Mucosa of descending colon (tissue), 3 donors: ENCODE data around the gene HSD11B2. TPM values are rescaled to one million over a fixed set of nuclear protein-coding genes. Genes with fewer than 3 reads are reported as not detected.
A peak's percentile ranks its signal among the peaks of the same experiment; 100 is the strongest.

Experiments
- ATAC-seq: fragments of 200-7000 bp; cut with Tn5 transposase; one replicate; pipeline ENCODE4 v1.9.1; 2020; ENCODE audit warnings: mild to moderate bottlenecking, moderate library complexity
- DNase-seq, 3 donors: peaks; one replicate each; pipeline ENCODE4 v3.0.0-alpha.2; 2020
- H3K36me3 ChIP-seq: fragments of 200-600 bp; one replicate; pipeline ENCODE4 v1.8.0; 2021; ENCODE audit warnings: low read depth, mild to moderate bottlenecking
- H3K4me1 ChIP-seq: fragments of 200-600 bp; one replicate; pipeline ENCODE4 v1.8.0; 2021; ENCODE audit warnings: low read depth, mild to moderate bottlenecking
- H3K4me3 ChIP-seq: fragments of 200-600 bp; one replicate; pipeline ENCODE4 v1.8.0; 2021; ENCODE audit warnings: mild to moderate bottlenecking
- H3K9me3 ChIP-seq: fragments of 200-600 bp; one replicate; pipeline ENCODE4 v1.8.0; 2021; ENCODE audit warnings: mild to moderate bottlenecking
- intact Hi-C, 2 donors: fragments of 100-400 bp; cut with DNase I in 1 of 2; cut with micrococcal nuclease in 1 of 2; formaldehyde crosslinking; loops; one replicate each; pipeline versions ENCODE4 v1.11.0 to v1.11.1; 2022; cut with DNase I, micrococcal nuclease
- total RNA-seq, 3 donors: library from RNA; stranded (reverse); fragmentation: NEBNext Ultra II Directional in 2 of 3; extraction: Animal tissue kit (Norgen Biotek cat#: 25700) in 2 of 3; gene quantifications; one replicate each; pipeline versions ENCODE4 v1.2.1 to v1.2.4, GENCODE V29; 2021 to 2023
- TF ChIP-seq, protein P1 (sequence below): fragments of 200-600 bp; IDR thresholded peaks from one replicate; pipeline ENCODE4 v1.8.0; 2022; ENCODE audit warnings: antibody characterized with exemption, mild to moderate bottlenecking
- donor health status: DM: no; HTN: no; CAD: no; lungs with moderate emphysema.
- donor health status: DM: no; HTN: no; CAD: no.
- donor health status: DM: no; HTN: yes; CAD: no.

HSD11B2 gene
- total RNA-seq, 3 donors from 2014 or later, result 322 to 765 (median 646) TPM

DNA sequence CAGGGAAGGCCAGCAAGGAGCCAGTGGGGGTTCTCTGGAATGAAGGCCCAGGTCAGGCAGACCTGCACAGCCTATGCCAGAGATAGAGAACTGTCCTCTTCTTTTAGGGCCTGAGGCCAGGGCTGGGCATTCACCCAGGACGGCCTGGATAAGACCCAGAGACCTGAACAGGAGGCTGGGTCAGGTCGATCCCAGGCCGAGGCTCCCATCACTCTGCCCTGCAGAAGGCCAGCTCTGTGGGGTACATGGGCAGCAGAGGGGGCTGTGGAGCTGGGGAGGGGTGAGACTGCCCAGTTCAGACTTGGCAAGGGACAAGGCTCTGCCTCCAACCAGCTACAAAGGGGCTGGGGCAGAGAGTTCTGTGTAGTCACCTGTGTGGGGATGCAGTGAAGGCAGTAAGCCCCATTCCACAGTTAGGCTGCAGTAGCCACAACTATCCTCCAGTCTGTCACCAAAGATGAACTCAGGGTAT lies 14.6 kb downstream of the HSD11B2 start:
- H3K4me1 ChIP-seq, result peaks cover 93% of the 10 kb centered on the region
- peak in 2 of 3 donors; percentile 5 to 49 for DNase-seq
- H3K4me3 ChIP-seq, result no peak overlapping the region
- no peaks in the 10 kb centered on the region for H3K9me3 ChIP-seq
- TF ChIP-seq, protein P1, sequence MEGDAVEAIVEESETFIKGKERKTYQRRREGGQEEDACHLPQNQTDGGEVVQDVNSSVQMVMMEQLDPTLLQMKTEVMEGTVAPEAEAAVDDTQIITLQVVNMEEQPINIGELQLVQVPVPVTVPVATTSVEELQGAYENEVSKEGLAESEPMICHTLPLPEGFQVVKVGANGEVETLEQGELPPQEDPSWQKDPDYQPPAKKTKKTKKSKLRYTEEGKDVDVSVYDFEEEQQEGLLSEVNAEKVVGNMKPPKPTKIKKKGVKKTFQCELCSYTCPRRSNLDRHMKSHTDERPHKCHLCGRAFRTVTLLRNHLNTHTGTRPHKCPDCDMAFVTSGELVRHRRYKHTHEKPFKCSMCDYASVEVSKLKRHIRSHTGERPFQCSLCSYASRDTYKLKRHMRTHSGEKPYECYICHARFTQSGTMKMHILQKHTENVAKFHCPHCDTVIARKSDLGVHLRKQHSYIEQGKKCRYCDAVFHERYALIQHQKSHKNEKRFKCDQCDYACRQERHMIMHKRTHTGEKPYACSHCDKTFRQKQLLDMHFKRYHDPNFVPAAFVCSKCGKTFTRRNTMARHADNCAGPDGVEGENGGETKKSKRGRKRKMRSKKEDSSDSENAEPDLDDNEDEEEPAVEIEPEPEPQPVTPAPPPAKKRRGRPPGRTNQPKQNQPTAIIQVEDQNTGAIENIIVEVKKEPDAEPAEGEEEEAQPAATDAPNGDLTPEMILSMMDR, result no peak
- intact Hi-C loops, result no loop called here
- ATAC-seq, result no peak
- no peaks in the 10 kb centered on the region for H3K36me3 ChIP-seq

DNA sequence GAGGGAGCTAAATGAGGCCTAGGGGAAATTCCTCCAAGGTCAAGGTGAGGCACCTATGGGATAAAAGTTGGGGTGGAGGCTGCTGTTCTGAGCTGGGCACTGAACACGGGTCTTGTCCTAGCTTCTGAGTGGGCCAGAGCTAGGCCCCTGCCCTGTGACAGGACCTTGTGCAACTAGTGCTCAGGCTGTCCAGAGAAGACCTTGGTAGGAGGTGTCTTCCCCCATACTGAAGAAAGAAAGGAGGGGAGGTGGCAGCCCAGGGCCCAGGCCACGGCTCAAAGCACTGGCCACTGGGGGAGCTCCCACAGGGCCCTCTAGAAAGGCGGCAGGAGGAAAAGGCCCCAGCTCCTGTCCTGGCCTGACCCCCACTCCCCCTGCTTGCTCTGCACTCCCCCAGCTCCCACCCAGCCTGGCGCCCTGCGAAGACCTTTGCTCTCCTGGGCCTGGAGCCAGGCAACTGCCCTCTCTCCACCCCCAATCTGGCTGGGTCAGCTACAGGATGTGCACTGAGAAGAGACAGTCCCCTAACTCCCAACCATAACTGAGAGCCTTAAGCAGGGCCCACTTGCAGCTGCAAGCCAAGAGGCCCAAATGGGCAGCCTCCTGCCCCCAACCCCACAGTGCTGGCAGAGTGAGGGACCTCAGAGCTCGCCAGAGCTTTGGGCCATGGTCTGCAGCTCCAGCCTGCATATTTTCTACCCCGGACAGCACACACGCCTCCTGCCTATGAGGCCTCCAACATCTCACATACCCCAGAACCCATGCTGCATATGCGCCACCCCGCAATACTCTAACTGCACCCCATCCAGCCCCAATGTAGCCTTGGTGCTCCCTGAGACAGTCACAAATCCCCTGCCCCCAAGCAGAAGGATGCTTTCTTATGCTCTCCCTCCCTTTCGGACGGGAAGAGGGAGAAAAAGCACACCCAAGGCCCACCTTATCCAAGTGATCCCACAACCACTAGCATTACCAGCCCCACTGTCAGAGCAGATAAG lies 15.3 kb downstream of the HSD11B2 start:
- DNase-seq, result peak; percentile 77 to 82 (median 80)
- H3K9me3 ChIP-seq, result no peaks in the 10 kb centered on the region
- H3K4me3 ChIP-seq, result no peak overlapping the region
- intact Hi-C loops, result no loop called here
- H3K36me3 ChIP-seq, result no peaks in the 10 kb centered on the region
- peak; percentile 10 for ATAC-seq
- TF ChIP-seq, protein P1, result no peak
- H3K4me1 ChIP-seq, result peaks cover 95% of the 10 kb centered on the region

- intact Hi-C loops, result no loop called here
- no peaks in the 10 kb centered on the region for H3K9me3 ChIP-seq
- TF ChIP-seq, protein P1, result no peak
- H3K4me3 ChIP-seq, result no peak overlapping the region
- DNase-seq, result no peak
- H3K4me1 ChIP-seq, result peaks cover 95% of the 10 kb centered on the region
- no peaks in the 10 kb centered on the region for H3K36me3 ChIP-seq
- no peak for ATAC-seq
Measured at GRCh38 chr16:67446968-67447507, 16.1 kb downstream of the HSD11B2 start.

- H3K9me3 ChIP-seq, result no peaks in the 10 kb centered on the region
- ATAC-seq (peak; percentile 54), DNase-seq (peak in 2 of 3 donors; percentile 82 to 85)
- no peaks in the 10 kb centered on the region for H3K36me3 ChIP-seq
- intact Hi-C loops, result no loop called here
- TF ChIP-seq, protein P1, result peak; percentile 17
- peaks cover 95% of the 10 kb centered on the region for H3K4me1 ChIP-seq
- no peak overlapping the region for H3K4me3 ChIP-seq
Measured at GRCh38 chr16:67447508-67448076, 16.7 kb downstream of the HSD11B2 start.

DNA sequence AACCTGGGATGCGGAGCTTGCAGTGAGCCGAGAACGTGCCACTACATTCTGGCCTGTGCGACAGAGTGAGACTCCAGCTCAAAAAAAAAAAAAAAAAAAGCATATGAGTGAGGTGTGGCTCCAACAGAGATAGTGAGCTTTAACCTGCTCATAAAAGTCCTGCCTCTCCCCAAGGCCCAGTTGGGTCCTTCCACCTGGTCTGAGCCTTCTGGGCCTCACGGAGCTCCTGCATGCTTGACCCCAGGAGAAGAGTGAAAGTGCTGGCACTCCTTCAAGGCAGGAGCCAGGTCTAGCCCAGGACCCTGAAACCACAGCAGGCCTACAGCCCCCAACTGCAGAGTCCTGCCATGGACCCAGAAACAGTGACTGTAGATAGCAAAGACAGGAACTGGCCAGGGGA lies 17.7 kb downstream of the HSD11B2 start:
- peak in 2 of 3 donors; percentile 67 for DNase-seq
- no peaks in the 10 kb centered on the region for H3K36me3 ChIP-seq
- peak; percentile 56 for ATAC-seq
- intact Hi-C loops, result no loop called here
- H3K4me3 ChIP-seq, result no peak overlapping the region
- H3K9me3 ChIP-seq, result no peaks in the 10 kb centered on the region
- peaks cover 96% of the 10 kb centered on the region for H3K4me1 ChIP-seq
- TF ChIP-seq, protein P1, result no peak
